Measurements from ENCODE around the gene ATXN1.

ATXN1 gene

GRCh38 chr6:16742116-16742515 lies 19.1 kb downstream of the ATXN1 start:
- no peak for TF ChIP-seq CTCF (IDR thresholded peaks at IDR 0.05; ENCODE audit: control extremely low read depth, extremely low read depth, low read depth, missing control alignments)
- POLR2A ChIA-PET = no interaction called here
- CTCF ChIA-PET = no interaction called here
- DNase-seq (ENCODE audit: extremely low spot score) = no peak

- CTCF ChIA-PET = interaction anchor here (1.1 to 2.3 kb wide), 4 partner anchors 16 to 225 kb away, joined by 3 to 9 read pairs (median 4); no protein-coding TSS in a partner anchor
- TF ChIP-seq CTCF (IDR thresholded peaks at IDR 0.05; ENCODE audit: control extremely low read depth, extremely low read depth, low read depth, missing control alignments) = no peak
- POLR2A ChIA-PET = no interaction called here
- no peak for DNase-seq (ENCODE audit: extremely low spot score)
Observed at GRCh38 chr6:16741112-16742016, 19.9 kb downstream of the ATXN1 start.

GRCh38 chr6:16740097-16740496 lies 21.2 kb downstream of the ATXN1 start:
- CTCF ChIA-PET = interaction anchor here (1.0 to 2.3 kb wide), 10 partner anchors 10 to 408 kb away, joined by 3 to 16 read pairs (median 5); partner anchors contain the start of gene ATXN1
- DNase-seq (ENCODE audit: extremely low spot score) = no peak
- TF ChIP-seq CTCF (IDR thresholded peaks at IDR 0.05; ENCODE audit: control extremely low read depth, extremely low read depth, low read depth, missing control alignments) = no peak
- POLR2A ChIA-PET = no interaction called here

GRCh38 chr6:16739329-16739801 lies 21.9 kb downstream of the ATXN1 start:
- CTCF ChIA-PET = interaction anchor here (0.9 to 2.3 kb wide), 8 partner anchors 10 to 407 kb away, joined by 3 to 16 read pairs (median 6); partner anchors contain the start of gene ATXN1
- POLR2A ChIA-PET = no interaction called here
- DNase-seq (ENCODE audit: extremely low spot score) = no peak
- TF ChIP-seq CTCF (IDR thresholded peaks at IDR 0.05; ENCODE audit: control extremely low read depth, extremely low read depth, low read depth, missing control alignments) = no peak

GRCh38 chr6:16737925-16738324 lies 23.3 kb downstream of the ATXN1 start:
- no peak for DNase-seq (ENCODE audit: extremely low spot score)
- ChIA-PET CTCF (no interaction called here), POLR2A (no interaction called here)
- no peak for TF ChIP-seq CTCF (IDR thresholded peaks at IDR 0.05; ENCODE audit: control extremely low read depth, extremely low read depth, low read depth, missing control alignments)

GRCh38 chr6:16736856-16737775 lies 24.1 kb downstream of the ATXN1 start:
- no peak for DNase-seq (ENCODE audit: extremely low spot score)
- ChIA-PET CTCF (interaction anchor here (0.8 to 1.9 kb wide), 5 partner anchors 8 to 405 kb away, joined by 3 to 11 read pairs (median 7); no protein-coding TSS in a partner anchor), POLR2A (no interaction called here)
- no peak for TF ChIP-seq CTCF (IDR thresholded peaks at IDR 0.05; ENCODE audit: control extremely low read depth, extremely low read depth, low read depth, missing control alignments)

All from GM10248 (cell line).